SK-N-SH treated with all-trans-retinoic acid at 6 μM for 48 hours (cell line): ENCODE data around the gene SEC24D.

ENCODE experiments used
- ATAC-seq: fragments of 200-7000 bp; cut with Tn5 transposase; 3 replicates; pipeline ENCODE4 v1.9.1; 2020; ENCODE audit warnings: mild to moderate bottlenecking, moderate library complexity
- ARNTL ChIP-seq: fragments of 450-650 bp; formaldehyde crosslinking; IDR thresholded peaks from 2 replicates; pipeline ENCODE4 v1.5.0; 2020; ENCODE audit warnings: low read depth, mild to moderate bottlenecking, moderate library complexity, borderline replicate concordance
- BACH2 ChIP-seq: fragments of 250-450 bp; sonication (Bioruptor Pico); IDR thresholded peaks from 2 replicates; pipeline ENCODE4 v1.9.0; 2021; ENCODE audit warnings: mild to moderate bottlenecking, borderline replicate concordance
- CREB5 ChIP-seq: fragments of 250-450 bp; sonication (Bioruptor Pico); IDR thresholded peaks from 2 replicates; pipeline ENCODE4 v1.5.1; 2020; ENCODE audit warnings: low read depth, mild to moderate bottlenecking, moderate library complexity
- CSDC2 ChIP-seq: fragments of 250-450 bp; sonication (Bioruptor Pico); IDR thresholded peaks from 2 replicates; pipeline ENCODE4 v1.5.0; 2020; ENCODE audit warnings: mild to moderate bottlenecking, moderate library complexity
- ESRRG ChIP-seq: fragments of 250-450 bp; sonication (Bioruptor Pico); IDR thresholded peaks from 2 replicates; pipeline ENCODE4 v1.6.1; 2021; ENCODE audit warnings: mild to moderate bottlenecking
- GLIS3 ChIP-seq: fragments of 250-450 bp; sonication (Bioruptor Pico); IDR thresholded peaks from 2 replicates; pipeline ENCODE4 v1.5.0; 2020; ENCODE audit warnings: mild to moderate bottlenecking, moderate library complexity
- ISL1 ChIP-seq: fragments of 250-450 bp; sonication (Bioruptor Pico); IDR thresholded peaks from 2 replicates; pipeline ENCODE4 v2.1.2; 2022; ENCODE audit warnings: mild to moderate bottlenecking, moderate library complexity
- OSR1 ChIP-seq: fragments of 250-450 bp; sonication (Bioruptor Pico); IDR thresholded peaks from 2 replicates; pipeline ENCODE4 v1.8.0; 2022; ENCODE audit warnings: moderate library complexity, mild to moderate bottlenecking, inconsistent platforms
- PATZ1 ChIP-seq: fragments of 250-450 bp; sonication (Bioruptor Pico); IDR thresholded peaks from 2 replicates; pipeline ENCODE4 v1.8.0; 2020; ENCODE audit warnings: mild to moderate bottlenecking, moderate library complexity, borderline replicate concordance
- PPARA ChIP-seq: fragments of 250-450 bp; sonication (Bioruptor Pico); IDR thresholded peaks from 2 replicates; pipeline ENCODE4 v1.5.0; 2020; ENCODE audit warnings: mild to moderate bottlenecking, borderline replicate concordance
- RARB ChIP-seq: fragments of 250-450 bp; sonication (Bioruptor Pico); IDR thresholded peaks from 2 replicates; pipeline ENCODE4 v1.8.0; 2021; ENCODE audit warnings: mild to moderate bottlenecking, moderate library complexity
- SNAI2 ChIP-seq: fragments of 250-450 bp; sonication (Bioruptor Pico); IDR thresholded peaks from 2 replicates; pipeline ENCODE4 v1.5.0; 2020; ENCODE audit warnings: mild to moderate bottlenecking, moderate library complexity
- TCF4 ChIP-seq: fragments of 250-450 bp; sonication (Bioruptor Pico); IDR thresholded peaks from 2 replicates; pipeline ENCODE4 v1.8.0; 2021; ENCODE audit warnings: mild to moderate bottlenecking, moderate library complexity, borderline replicate concordance
- TOX ChIP-seq: fragments of 250-450 bp; sonication (Bioruptor Pico); IDR thresholded peaks from 2 replicates; pipeline ENCODE4 v1.8.0; 2021; ENCODE audit warnings: mild to moderate bottlenecking, moderate library complexity, borderline replicate concordance
- ZFP3 ChIP-seq: fragments of 250-450 bp; sonication (Bioruptor Pico); IDR thresholded peaks from 2 replicates; pipeline ENCODE4 v1.5.0; 2020; ENCODE audit warnings: mild to moderate bottlenecking, moderate library complexity
- ZNF70 ChIP-seq: fragments of 450-650 bp; formaldehyde crosslinking; IDR thresholded peaks from 2 replicates; pipeline ENCODE4 v1.5.0; 2020; ENCODE audit warnings: mild to moderate bottlenecking, moderate library complexity
- ZNF8 ChIP-seq: fragments of 450-650 bp; formaldehyde crosslinking; IDR thresholded peaks from 2 replicates; pipeline ENCODE4 v1.5.0; 2020; ENCODE audit warnings: mild to moderate bottlenecking, moderate library complexity

The SEC24D gene

GRCh38 chr4:118755438-118756226, 80.3 kb downstream of the SEC24D start:
- no peak for ATAC-seq
- TF ChIP-seq ZFP3 (CRISPR knock-in tag) (no peak), OSR1 (CRISPR knock-in tag) (no peak), GLIS3 (no peak), PATZ1 (CRISPR knock-in tag) (no peak), CSDC2 (CRISPR knock-in tag) (no peak), ESRRG (CRISPR knock-in tag) (no peak), CREB5 (CRISPR knock-in tag) (no peak)

GRCh38 chr4:118754890-118755289, 81.0 kb downstream of the SEC24D start:
- TF ChIP-seq ISL1 (CRISPR knock-in tag) = 0 out of 2 replicates have a peak, but pooled peaks have one; percentile 54
- no peak for TF ChIP-seq ESRRG (CRISPR knock-in tag)
- no peak for ATAC-seq

- no peak for ATAC-seq
- TF ChIP-seq PATZ1 (CRISPR knock-in tag) (no peak), ESRRG (CRISPR knock-in tag) (no peak), GLIS3 (no peak), ZNF70 (CRISPR knock-in tag) (no peak), ZNF8 (no peak), PPARA (CRISPR knock-in tag) (no peak), CSDC2 (CRISPR knock-in tag) (no peak), ARNTL (CRISPR knock-in tag) (no peak), BACH2 (no peak), TCF4 (CRISPR knock-in tag) (no peak), SNAI2 (CRISPR knock-in tag) (no peak), CREB5 (CRISPR knock-in tag) (no peak), RARB (CRISPR knock-in tag) (no peak)
Measured at GRCh38 chr4:118753685-118754084, 82.2 kb downstream of the SEC24D start.

- no peak for ATAC-seq
- TF ChIP-seq PPARA (CRISPR knock-in tag) = no peak
- no peak for TF ChIP-seq TOX (CRISPR knock-in tag)
Measured at GRCh38 chr4:118753096-118753495, 82.8 kb downstream of the SEC24D start.

- TF ChIP-seq CSDC2 (CRISPR knock-in tag) (no peak), OSR1 (CRISPR knock-in tag) (no peak), ESRRG (CRISPR knock-in tag) (no peak), ZNF8 (no peak), ZNF70 (CRISPR knock-in tag) (no peak), ISL1 (CRISPR knock-in tag) (no peak), PATZ1 (CRISPR knock-in tag) (no peak)
- no peak for ATAC-seq
Measured at GRCh38 chr4:118752551-118752950, 83.4 kb downstream of the SEC24D start.
